K562 (cell line): Measurements from ENCODE around the gene SPATA32.

Source experiments
- ARID3B ChIP-seq: fragments of 250-450 bp; sonication (Bioruptor Pico); IDR thresholded peaks from 2 replicates; pipeline ENCODE4 v1.4.0; 2020; ENCODE audit warnings: borderline replicate concordance
- ATF7 ChIP-seq: fragments of 450-650 bp; IDR thresholded peaks from 2 replicates; pipeline ENCODE4 v1.7.1; 2014; ENCODE audit warnings: mild to moderate bottlenecking, moderate library complexity
- CTCF ChIP-seq, 3 experiments: IDR thresholded peaks in 2 of 3; conservative IDR thresholded peaks in 1 of 3; 2 replicates each; pipeline ENCODE4 v1.5.1; 2011 to 2012; ENCODE audit warnings: low read length in 3 of 3, mild to moderate bottlenecking in 3 of 3, control low read depth in 2 of 3, improper control_type of control experiment in 1 of 3, inconsistent platforms in 1 of 3, low read depth in 1 of 3, mixed read lengths in 1 of 3, moderate library complexity in 1 of 3; ENCODE audit not compliant: insufficient read depth in 2 of 3
- FOS ChIP-seq: IDR thresholded peaks from 3 replicates; pipeline ENCODE4 v1.6.1; 2011; ENCODE audit not compliant: insufficient read length; ENCODE audit errors: extremely low read depth
- GABPA ChIP-seq: fragments of 200-800 bp; sonication (Bioruptor generic); conservative IDR thresholded peaks from 2 replicates; pipeline ENCODE4 v1.6.1; 2016; ENCODE audit warnings: low read depth, missing genetic modification characterization, missing compliant biosample characterization
- GMEB1 ChIP-seq: fragments of 250-450 bp; sonication (Bioruptor Pico); IDR thresholded peaks from 2 replicates; pipeline ENCODE4 v1.4.0; 2020; ENCODE audit warnings: mild to moderate bottlenecking
- HCFC1 ChIP-seq: IDR thresholded peaks from 2 replicates; pipeline ENCODE4 v1.6.1; 2012; ENCODE audit warnings: low read depth, low read length, improper control_type of control experiment
- IRF9 ChIP-seq: fragments of 450-650 bp; IDR thresholded peaks from 2 replicates; pipeline ENCODE4 v1.6.1; 2016; ENCODE audit warnings: missing biosample characterization, missing genetic modification characterization
- NR2F6 ChIP-seq: fragments of 450-650 bp; formaldehyde crosslinking; IDR thresholded peaks from 2 replicates; pipeline ENCODE4 v1.4.0; 2020; ENCODE audit warnings: mild to moderate bottlenecking
- OTX1 ChIP-seq: fragments of 450-650 bp; formaldehyde crosslinking; IDR thresholded peaks from 2 replicates; pipeline ENCODE4 v1.4.0; 2022; ENCODE audit warnings: mild to moderate bottlenecking
- RCOR1 ChIP-seq, 2 experiments: IDR thresholded peaks; 2 replicates each; pipeline ENCODE4 v1.6.1; 2012; ENCODE audit warnings: low read depth in 2 of 2, low read length in 2 of 2, borderline replicate concordance in 1 of 2, improper control_type of control experiment in 1 of 2
- SMARCA5 ChIP-seq: fragments of 450-650 bp; IDR thresholded peaks from 2 replicates; pipeline ENCODE4 v1.6.1; 2016
- SREBF2 ChIP-seq: sonication (generic); formaldehyde crosslinking; IDR thresholded peaks from 2 replicates; pipeline ENCODE4 v1.4.0; 2020; ENCODE audit warnings: mild to moderate bottlenecking, missing genetic modification reagents
- ZNF584 ChIP-seq: fragments of 200-800 bp; sonication (Bioruptor generic); IDR thresholded peaks from 2 replicates; pipeline ENCODE4 v1.6.1; 2016; ENCODE audit warnings: low read depth, mild to moderate bottlenecking, missing genetic modification characterization, missing compliant biosample characterization

GRCh38 chr17:45273551-45273957 is 11.7 kb upstream of the SPATA32 start:
- TF ChIP-seq OTX1: no peak
- no peak for TF ChIP-seq RCOR1 (IDR thresholded peaks at IDR 0.05; ENCODE audit: borderline replicate concordance in 1 of 2, low read depth in 2 of 2, low read length in 2 of 2)
- no peak for TF ChIP-seq CTCF (IDR thresholded peaks at IDR 0.05 in 2 of 3, conservative IDR thresholded peaks at IDR 0.05 in 1 of 3; ENCODE audit: insufficient read depth in 2 of 3, low read depth in 1 of 3, low read length in 3 of 3)
- no peak for TF ChIP-seq NR2F6
- no peak for TF ChIP-seq ZNF584 (CRISPR knock-in tag)
- TF ChIP-seq SMARCA5: no peak
- TF ChIP-seq SREBF2: no peak
- TF ChIP-seq ATF7: no peak
- TF ChIP-seq FOS: no peak
- TF ChIP-seq GMEB1: no peak
- no peak for TF ChIP-seq GABPA (tag)
- no peak for TF ChIP-seq ARID3B (CRISPR knock-in tag)
- no peak for TF ChIP-seq IRF9
- no peak for TF ChIP-seq HCFC1
